ENCODE data around the gene PDCD10.

The PDCD10 gene

DNA sequence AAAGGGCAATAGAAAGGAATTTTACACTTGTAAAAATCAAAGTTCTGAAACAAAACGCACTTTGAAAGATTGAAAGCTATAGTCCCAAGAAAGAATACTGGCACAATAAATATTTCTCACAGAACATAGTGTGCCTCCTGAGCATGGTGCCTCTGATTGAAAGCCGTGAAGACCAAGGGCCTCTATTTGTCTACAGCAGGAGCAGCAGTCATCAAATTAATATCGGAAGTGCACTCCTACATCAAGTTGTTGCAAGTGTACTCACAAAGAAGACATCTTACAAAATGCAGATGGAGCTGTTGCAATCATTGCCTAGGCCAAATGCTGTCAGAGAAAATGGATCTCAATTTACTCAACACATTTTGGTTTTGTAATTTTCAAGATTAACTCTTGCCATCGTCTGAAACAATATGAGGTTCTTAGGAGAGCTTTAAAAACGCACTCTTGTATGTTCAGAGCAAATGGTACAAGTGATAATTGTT, 71.7 kb downstream of the PDCD10 start:
- H3K36me3 ChIP-seq (ENCODE audit: control insufficient read depth, insufficient read depth, low read length), result no peaks in the 10 kb centered on the region
- no peaks in the 10 kb centered on the region for H3K4me1 ChIP-seq (ENCODE audit: control insufficient read depth, insufficient read depth, low read length)
- H3K4me3 ChIP-seq (ENCODE audit: low read length), result no peak overlapping the region
- no peak overlapping the region for H3K27ac ChIP-seq (ENCODE audit: low read depth, low read length)
- H3K9ac ChIP-seq (ENCODE audit: low read length), result no peak overlapping the region
- no peaks in the 10 kb centered on the region for H3K27me3 ChIP-seq (ENCODE audit: control insufficient read depth, insufficient read depth, low read length)

DNA sequence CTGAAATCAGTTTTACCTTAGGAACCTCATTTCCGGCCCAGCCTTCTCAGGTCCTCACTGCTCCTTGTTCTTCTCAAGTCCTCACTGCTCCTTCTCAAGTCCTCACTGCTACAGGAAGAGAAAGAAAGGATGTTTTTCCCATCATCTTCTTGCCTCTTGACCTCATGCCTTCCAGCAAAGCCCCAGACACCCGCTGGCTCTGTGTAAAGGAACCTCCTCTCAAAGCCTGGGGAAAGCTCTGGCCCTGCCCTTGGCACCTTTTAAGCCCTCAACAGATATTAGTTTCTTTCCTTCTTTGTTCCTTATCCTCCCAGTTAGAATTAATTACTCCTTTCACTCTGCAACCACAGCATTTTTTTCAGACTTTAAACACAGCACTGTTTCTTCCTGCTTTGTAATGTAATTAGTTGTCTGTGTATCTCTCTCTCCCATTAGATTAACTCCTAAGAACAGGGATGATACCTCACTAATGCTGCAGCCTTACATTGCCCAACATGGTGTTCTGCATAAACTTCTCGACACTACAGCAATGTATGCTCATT, 76.9 kb downstream of the PDCD10 start:
- H3K9ac ChIP-seq (ENCODE audit: low read length), result no peak overlapping the region
- H3K4me1 ChIP-seq (ENCODE audit: control insufficient read depth, insufficient read depth, low read length), result no peaks in the 10 kb centered on the region
- H3K27me3 ChIP-seq (ENCODE audit: control insufficient read depth, insufficient read depth, low read length), result no peaks in the 10 kb centered on the region
- no peak overlapping the region for H3K4me3 ChIP-seq (ENCODE audit: low read length)
- no peak overlapping the region for H3K27ac ChIP-seq (ENCODE audit: low read depth, low read length)
- no peaks in the 10 kb centered on the region for H3K36me3 ChIP-seq (ENCODE audit: control insufficient read depth, insufficient read depth, low read length)

GRCh38 chr3:167656821-167657220, 77.9 kb downstream of the PDCD10 start:
- H3K36me3 ChIP-seq (ENCODE audit: control insufficient read depth, insufficient read depth, low read length), result no peaks in the 10 kb centered on the region
- no peak overlapping the region for H3K27ac ChIP-seq (ENCODE audit: low read depth, low read length)
- no peaks in the 10 kb centered on the region for H3K4me1 ChIP-seq (ENCODE audit: control insufficient read depth, insufficient read depth, low read length)
- H3K9ac ChIP-seq (ENCODE audit: low read length), result no peak overlapping the region
- H3K27me3 ChIP-seq (ENCODE audit: control insufficient read depth, insufficient read depth, low read length), result no peaks in the 10 kb centered on the region
- no peak overlapping the region for H3K4me3 ChIP-seq (ENCODE audit: low read length)

GRCh38 chr3:167653760-167654159, 80.9 kb downstream of the PDCD10 start, which contains the start of gene WDR49:
Gene WDR49 (minus strand): TSS chr3:167653942. CDS start chr3:167653425, 517 bp downstream.
- Histone ChIP-seq H3K27me3 (ENCODE audit: control insufficient read depth, insufficient read depth, low read length) (no peaks in the 10 kb centered on the region), H3K36me3 (ENCODE audit: control insufficient read depth, insufficient read depth, low read length) (no peaks in the 10 kb centered on the region), H3K4me1 (ENCODE audit: control insufficient read depth, insufficient read depth, low read length) (no peaks in the 10 kb centered on the region), H3K27ac (ENCODE audit: low read depth, low read length) (no peak within 1 kb of the TSS), H3K9ac (ENCODE audit: low read length) (no peak within 1 kb of the TSS), H3K4me3 (ENCODE audit: low read length) (no peak within 1 kb of the TSS)

- Histone ChIP-seq H3K36me3 (ENCODE audit: control insufficient read depth, insufficient read depth, low read length) (no peaks in the 10 kb centered on the region), H3K27ac (ENCODE audit: low read depth, low read length) (no peak overlapping the region), H3K9ac (ENCODE audit: low read length) (no peak overlapping the region), H3K27me3 (ENCODE audit: control insufficient read depth, insufficient read depth, low read length) (no peaks in the 10 kb centered on the region), H3K4me1 (ENCODE audit: control insufficient read depth, insufficient read depth, low read length) (no peaks in the 10 kb centered on the region), H3K4me3 (ENCODE audit: low read length) (no peak overlapping the region)
These were observed 81.5 kb downstream of the PDCD10 start for GRCh38 chr3:167653155-167653554.

GRCh38 chr3:167651826-167652225, 82.9 kb downstream of the PDCD10 start:
- Histone ChIP-seq H3K36me3 (ENCODE audit: control insufficient read depth, insufficient read depth, low read length) (no peaks in the 10 kb centered on the region), H3K4me1 (ENCODE audit: control insufficient read depth, insufficient read depth, low read length) (no peaks in the 10 kb centered on the region), H3K9ac (ENCODE audit: low read length) (no peak overlapping the region), H3K27ac (ENCODE audit: low read depth, low read length) (no peak overlapping the region), H3K4me3 (ENCODE audit: low read length) (no peak overlapping the region), H3K27me3 (ENCODE audit: control insufficient read depth, insufficient read depth, low read length) (no peaks in the 10 kb centered on the region)

DNA sequence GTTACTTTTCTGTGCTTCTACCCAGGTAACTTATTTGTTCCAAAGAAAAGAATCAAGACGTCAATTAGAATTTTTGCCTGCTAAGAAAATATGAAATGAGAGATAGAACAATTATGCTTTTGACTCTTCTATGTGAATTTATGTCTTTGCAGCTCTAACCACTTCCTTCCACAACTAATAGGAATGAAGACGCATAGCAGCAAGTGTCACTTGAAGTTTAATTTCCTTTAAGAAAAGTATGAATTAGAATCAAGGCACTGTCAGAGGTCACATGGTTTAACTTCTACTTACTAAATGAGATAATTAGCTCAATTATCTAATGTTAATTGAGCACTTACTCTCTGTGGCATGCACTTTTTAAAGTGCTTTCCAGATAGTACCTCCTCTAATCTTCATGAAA, 84.2 kb downstream of the PDCD10 start:
- H3K27ac ChIP-seq (ENCODE audit: low read depth, low read length), result no peak overlapping the region
- no peak overlapping the region for H3K4me3 ChIP-seq (ENCODE audit: low read length)
- no peaks in the 10 kb centered on the region for H3K36me3 ChIP-seq (ENCODE audit: control insufficient read depth, insufficient read depth, low read length)
- H3K9ac ChIP-seq (ENCODE audit: low read length), result no peak overlapping the region
- H3K4me1 ChIP-seq (ENCODE audit: control insufficient read depth, insufficient read depth, low read length), result no peaks in the 10 kb centered on the region
- H3K27me3 ChIP-seq (ENCODE audit: control insufficient read depth, insufficient read depth, low read length), result no peaks in the 10 kb centered on the region

GRCh38 chr3:167649746-167650145, 84.9 kb downstream of the PDCD10 start:
- H3K27me3 ChIP-seq (ENCODE audit: control insufficient read depth, insufficient read depth, low read length), result no peaks in the 10 kb centered on the region

GRCh38 chr3:167644611-167645010, 90.1 kb downstream of the PDCD10 start:
- Histone ChIP-seq H3K9ac (ENCODE audit: low read length) (no peak overlapping the region), H3K27me3 (ENCODE audit: control insufficient read depth, insufficient read depth, low read length) (no peaks in the 10 kb centered on the region), H3K36me3 (ENCODE audit: control insufficient read depth, insufficient read depth, low read length) (no peaks in the 10 kb centered on the region), H3K4me1 (ENCODE audit: control insufficient read depth, insufficient read depth, low read length) (no peaks in the 10 kb centered on the region), H3K27ac (ENCODE audit: low read depth, low read length) (no peak overlapping the region), H3K4me3 (ENCODE audit: low read length) (no peak overlapping the region)

More at GRCh38 chr3:167649746-167650145, 84.9 kb downstream of the PDCD10 start:
- no peak overlapping the region for H3K9ac ChIP-seq (ENCODE audit: low read length)
- no peak overlapping the region for H3K27ac ChIP-seq (ENCODE audit: low read depth, low read length)
- H3K36me3 ChIP-seq (ENCODE audit: control insufficient read depth, insufficient read depth, low read length), result no peaks in the 10 kb centered on the region
- no peaks in the 10 kb centered on the region for H3K4me1 ChIP-seq (ENCODE audit: control insufficient read depth, insufficient read depth, low read length)
- H3K4me3 ChIP-seq (ENCODE audit: low read length), result no peak overlapping the region
